ENCODE data around the gene EHMT1. TPM values are rescaled to one million over a fixed set of nuclear protein-coding genes. Genes with fewer than 3 reads are reported as not detected.

The EHMT1 gene
- total RNA-seq, 1 donor from 2014 or later = 96.5 TPM

DNA sequence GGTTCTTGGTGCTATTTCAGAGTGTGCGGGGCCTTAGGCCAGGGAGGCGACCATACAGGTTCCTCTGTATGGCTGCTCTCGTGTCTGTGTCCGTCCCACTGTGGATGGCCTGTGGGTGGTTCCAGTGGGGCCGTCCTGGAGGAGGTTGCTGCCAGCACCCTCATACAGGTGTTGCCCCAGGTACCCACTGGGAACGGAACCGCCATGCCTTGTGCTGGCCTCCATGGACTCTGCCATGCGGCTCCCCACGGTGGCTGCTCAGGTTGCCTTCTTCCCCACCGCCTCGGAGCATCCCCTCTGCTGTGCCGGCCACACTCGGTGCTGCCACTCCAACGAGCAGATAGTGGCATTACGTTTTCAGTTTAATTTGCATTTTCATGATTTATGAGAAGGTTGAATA is 129.5 kb downstream of the EHMT1 start:
- peaks cover 63% of the 10 kb centered on the region for H3K36me3 Mint-ChIP-seq (ENCODE audit: low read depth)

GRCh38 chr9:137748741-137749140 is 129.9 kb downstream of the EHMT1 start:
- peaks cover 2% of the 10 kb centered on the region for H3K9me3 Mint-ChIP-seq
- no peak overlapping the region for H3K4me3 Mint-ChIP-seq (ENCODE audit: low read depth)
- H3K4me1 Mint-ChIP-seq (ENCODE audit: low read depth) = peaks cover 6% of the 10 kb centered on the region
- no peaks in the 10 kb centered on the region for H3K27me3 Mint-ChIP-seq (ENCODE audit: low read depth)
- peaks cover 63% of the 10 kb centered on the region for H3K36me3 Mint-ChIP-seq (ENCODE audit: low read depth)
- intact Hi-C loops (cut with micrococcal nuclease) = no loop called here
- no peak overlapping the region for H3K27ac Mint-ChIP-seq
- DNase-seq (ENCODE audit: low spot score) = no peak

More for the DNA sequence above, 129.5 kb downstream of the EHMT1 start:
- intact Hi-C loops (cut with micrococcal nuclease) = no loop called here
- Mint-ChIP-seq H3K4me3 (ENCODE audit: low read depth) (no peak overlapping the region), H3K4me1 (ENCODE audit: low read depth) (peaks cover 6% of the 10 kb centered on the region), H3K9me3 (no peaks in the 10 kb centered on the region), H3K27ac (no peak overlapping the region), H3K27me3 (ENCODE audit: low read depth) (no peaks in the 10 kb centered on the region)
- DNase-seq (ENCODE audit: low spot score) = no peak

DNA sequence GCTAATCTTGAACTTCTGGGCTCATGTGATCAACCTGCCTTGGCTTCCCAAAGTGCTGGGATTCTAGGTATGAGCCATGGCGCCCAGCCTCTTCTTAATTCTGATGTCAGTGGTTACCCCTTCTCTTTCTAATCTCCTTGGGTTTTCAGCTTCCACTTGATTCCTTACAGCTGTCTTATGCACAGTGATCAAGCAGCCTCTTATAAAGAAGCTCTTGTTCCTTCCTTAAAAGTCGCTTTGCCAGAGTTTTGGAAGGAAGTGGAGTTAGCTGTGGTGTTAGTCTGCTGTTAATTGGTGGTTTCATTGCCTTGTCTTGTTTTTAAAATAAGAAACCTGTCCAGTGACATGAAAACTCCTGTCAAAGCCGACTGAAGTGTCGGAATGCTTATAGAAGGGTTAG is 130.7 kb downstream of the EHMT1 start:
- H3K27ac Mint-ChIP-seq = no peak overlapping the region

GRCh38 chr9:137750007-137750406 is 131.2 kb downstream of the EHMT1 start:
- DNase-seq (ENCODE audit: low spot score) = no peak
- Mint-ChIP-seq H3K4me3 (ENCODE audit: low read depth) (no peak overlapping the region), H3K4me1 (ENCODE audit: low read depth) (peaks cover 2% of the 10 kb centered on the region), H3K27ac (no peak overlapping the region), H3K36me3 (ENCODE audit: low read depth) (peaks cover 65% of the 10 kb centered on the region), H3K9me3 (peaks cover 7% of the 10 kb centered on the region), H3K27me3 (ENCODE audit: low read depth) (no peaks in the 10 kb centered on the region)
- intact Hi-C loops (cut with micrococcal nuclease) = no loop called here

More for the DNA sequence above, 130.7 kb downstream of the EHMT1 start:
- H3K27me3 Mint-ChIP-seq (ENCODE audit: low read depth) = no peaks in the 10 kb centered on the region
- H3K4me3 Mint-ChIP-seq (ENCODE audit: low read depth) = no peak overlapping the region
- peaks cover 7% of the 10 kb centered on the region for H3K9me3 Mint-ChIP-seq
- peaks cover 65% of the 10 kb centered on the region for H3K36me3 Mint-ChIP-seq (ENCODE audit: low read depth)
- H3K4me1 Mint-ChIP-seq (ENCODE audit: low read depth) = peaks cover 6% of the 10 kb centered on the region
- intact Hi-C loops (cut with micrococcal nuclease) = no loop called here
- DNase-seq (ENCODE audit: low spot score) = no peak

- peaks cover 12% of the 10 kb centered on the region for H3K9me3 Mint-ChIP-seq
- intact Hi-C loops (cut with micrococcal nuclease) = no loop called here
- no peak overlapping the region for H3K4me3 Mint-ChIP-seq (ENCODE audit: low read depth)
- H3K27ac Mint-ChIP-seq = no peak overlapping the region
- DNase-seq (ENCODE audit: low spot score) = no peak
- H3K36me3 Mint-ChIP-seq (ENCODE audit: low read depth) = peaks cover 67% of the 10 kb centered on the region
- peaks cover 2% of the 10 kb centered on the region for H3K4me1 Mint-ChIP-seq (ENCODE audit: low read depth)
- no peaks in the 10 kb centered on the region for H3K27me3 Mint-ChIP-seq (ENCODE audit: low read depth)
Observed at GRCh38 chr9:137750566-137750965, 131.8 kb downstream of the EHMT1 start.

DNA sequence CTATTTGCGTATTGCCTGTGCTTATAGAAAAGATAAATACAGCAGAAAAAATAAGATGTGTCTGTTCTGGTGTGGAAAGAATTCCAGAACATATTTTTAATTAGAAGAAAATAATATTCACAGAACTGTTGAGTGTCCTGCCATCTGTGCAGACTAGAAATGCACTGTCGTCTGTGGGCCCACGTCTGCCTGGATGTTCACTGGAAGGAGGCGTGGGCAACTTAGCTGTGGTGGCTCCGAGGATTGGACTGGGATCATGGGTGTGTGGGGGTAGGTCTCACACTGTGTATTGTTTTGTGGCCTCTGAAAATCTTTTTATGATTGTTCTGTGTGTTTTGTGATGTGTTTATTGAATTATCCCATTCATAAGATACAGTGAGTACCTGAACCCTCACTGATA is 132.8 kb downstream of the EHMT1 start:
- H3K27ac Mint-ChIP-seq = no peak overlapping the region
- no peaks in the 10 kb centered on the region for H3K27me3 Mint-ChIP-seq (ENCODE audit: low read depth)
- H3K36me3 Mint-ChIP-seq (ENCODE audit: low read depth) = peaks cover 75% of the 10 kb centered on the region
- intact Hi-C loops (cut with micrococcal nuclease) = no loop called here
- H3K4me1 Mint-ChIP-seq (ENCODE audit: low read depth) = peaks cover 6% of the 10 kb centered on the region
- no peak overlapping the region for H3K4me3 Mint-ChIP-seq (ENCODE audit: low read depth)
- DNase-seq (ENCODE audit: low spot score) = no peak
- peaks cover 20% of the 10 kb centered on the region for H3K9me3 Mint-ChIP-seq

DNA sequence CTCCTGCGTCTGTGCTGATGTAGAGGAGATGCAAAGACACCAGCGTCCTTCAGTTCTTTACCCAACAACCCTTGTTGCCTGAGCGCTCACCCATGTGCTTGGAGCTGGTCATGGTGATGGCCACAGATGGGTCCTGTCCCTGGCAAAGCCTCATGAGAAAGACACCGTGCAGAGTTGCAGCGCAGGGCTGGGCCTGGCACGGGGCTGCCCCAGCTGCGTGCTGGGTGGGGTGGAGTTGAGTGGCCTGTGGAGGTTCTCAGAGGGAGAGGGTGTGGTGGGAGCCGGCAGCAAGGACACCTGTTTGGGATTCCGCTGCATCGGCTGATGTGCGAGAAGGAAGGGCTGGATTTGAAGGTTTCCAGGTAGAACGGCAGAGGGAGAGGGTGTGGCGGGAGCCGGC is 133.6 kb downstream of the EHMT1 start:
- Mint-ChIP-seq H3K36me3 (ENCODE audit: low read depth) (peaks cover 79% of the 10 kb centered on the region), H3K4me1 (ENCODE audit: low read depth) (peaks cover 13% of the 10 kb centered on the region), H3K9me3 (peaks cover 20% of the 10 kb centered on the region), H3K27me3 (ENCODE audit: low read depth) (no peaks in the 10 kb centered on the region), H3K4me3 (ENCODE audit: low read depth) (no peak overlapping the region), H3K27ac (no peak overlapping the region)
- intact Hi-C loops (cut with micrococcal nuclease) = no loop called here
- DNase-seq (ENCODE audit: low spot score) = no peak

DNA sequence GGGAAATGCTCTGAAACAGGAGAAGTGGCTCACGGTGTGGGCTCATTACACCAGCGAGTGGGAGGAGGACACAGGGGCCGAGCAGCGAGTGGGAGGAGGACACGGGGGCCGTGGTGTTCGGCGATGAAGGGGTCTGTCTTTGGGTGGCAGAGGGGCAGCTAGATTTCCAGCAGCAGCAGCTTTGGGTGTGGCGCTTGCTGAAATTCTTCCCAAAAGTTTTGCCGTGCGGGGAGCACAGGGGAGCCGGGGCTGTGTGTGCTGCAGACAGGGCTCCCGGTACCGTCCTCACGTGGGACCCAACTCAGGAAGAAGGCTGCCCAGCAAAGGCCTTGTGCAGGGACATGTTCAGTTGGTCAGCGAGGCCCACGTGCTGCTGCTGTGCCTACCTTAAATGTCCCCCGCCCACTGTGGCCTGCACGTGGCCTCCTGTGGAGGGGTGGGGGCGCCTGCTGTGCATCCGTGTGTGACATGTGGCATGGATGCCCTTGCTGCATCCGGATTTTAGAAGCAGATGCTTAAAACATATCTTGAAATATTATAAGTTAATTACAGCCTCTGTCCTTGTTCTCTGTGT is 134.5 kb downstream of the EHMT1 start:
- Mint-ChIP-seq H3K36me3 (ENCODE audit: low read depth) (peaks cover 84% of the 10 kb centered on the region), H3K4me1 (ENCODE audit: low read depth) (peaks cover 19% of the 10 kb centered on the region), H3K27ac (no peak overlapping the region), H3K4me3 (ENCODE audit: low read depth) (no peak overlapping the region), H3K9me3 (peaks cover 20% of the 10 kb centered on the region), H3K27me3 (ENCODE audit: low read depth) (no peaks in the 10 kb centered on the region)
- no peak for DNase-seq (ENCODE audit: low spot score)
- intact Hi-C loops (cut with micrococcal nuclease) = no loop called here

DNA sequence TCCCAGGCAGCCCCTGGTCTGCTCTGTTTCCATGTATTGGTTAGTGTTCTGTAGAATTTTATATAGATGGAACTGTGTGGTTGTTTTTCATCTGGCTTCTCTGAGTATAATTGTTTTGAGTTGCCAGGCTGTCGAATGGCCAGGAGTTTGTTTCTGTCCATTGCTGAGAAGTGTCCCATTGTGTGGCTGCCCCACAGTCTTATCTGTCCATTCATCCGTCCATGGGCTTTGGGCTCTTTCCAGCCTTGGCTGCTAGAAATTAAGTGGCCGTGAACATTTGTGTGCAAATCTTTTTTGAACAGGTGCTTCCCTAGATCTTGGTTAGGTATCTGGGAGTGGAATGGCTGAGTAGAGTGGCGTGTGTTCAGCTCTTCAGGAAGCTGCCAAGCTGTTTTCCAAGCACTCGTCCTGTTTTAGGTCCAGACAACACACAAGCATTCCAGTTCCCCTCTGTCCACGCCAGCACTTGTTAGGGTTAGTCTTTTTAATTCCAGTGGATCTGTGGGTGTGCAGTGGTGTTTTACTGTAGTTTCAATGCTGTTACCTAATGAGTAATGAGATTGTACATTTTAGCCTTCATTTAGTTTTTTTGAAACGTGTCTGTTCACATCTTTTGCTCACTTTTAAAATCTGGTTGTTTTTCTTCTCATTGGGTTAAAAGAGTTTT is 136.6 kb downstream of the EHMT1 start:
- H3K4me1 Mint-ChIP-seq (ENCODE audit: low read depth) = peaks cover 16% of the 10 kb centered on the region
- peaks cover 96% of the 10 kb centered on the region for H3K36me3 Mint-ChIP-seq (ENCODE audit: low read depth)
- peaks cover 20% of the 10 kb centered on the region for H3K9me3 Mint-ChIP-seq
- no peak for DNase-seq (ENCODE audit: low spot score)
- H3K27ac Mint-ChIP-seq = no peak overlapping the region
- intact Hi-C loops (cut with micrococcal nuclease) = no loop called here
- H3K27me3 Mint-ChIP-seq (ENCODE audit: low read depth) = no peaks in the 10 kb centered on the region
- no peak overlapping the region for H3K4me3 Mint-ChIP-seq (ENCODE audit: low read depth)

DNA sequence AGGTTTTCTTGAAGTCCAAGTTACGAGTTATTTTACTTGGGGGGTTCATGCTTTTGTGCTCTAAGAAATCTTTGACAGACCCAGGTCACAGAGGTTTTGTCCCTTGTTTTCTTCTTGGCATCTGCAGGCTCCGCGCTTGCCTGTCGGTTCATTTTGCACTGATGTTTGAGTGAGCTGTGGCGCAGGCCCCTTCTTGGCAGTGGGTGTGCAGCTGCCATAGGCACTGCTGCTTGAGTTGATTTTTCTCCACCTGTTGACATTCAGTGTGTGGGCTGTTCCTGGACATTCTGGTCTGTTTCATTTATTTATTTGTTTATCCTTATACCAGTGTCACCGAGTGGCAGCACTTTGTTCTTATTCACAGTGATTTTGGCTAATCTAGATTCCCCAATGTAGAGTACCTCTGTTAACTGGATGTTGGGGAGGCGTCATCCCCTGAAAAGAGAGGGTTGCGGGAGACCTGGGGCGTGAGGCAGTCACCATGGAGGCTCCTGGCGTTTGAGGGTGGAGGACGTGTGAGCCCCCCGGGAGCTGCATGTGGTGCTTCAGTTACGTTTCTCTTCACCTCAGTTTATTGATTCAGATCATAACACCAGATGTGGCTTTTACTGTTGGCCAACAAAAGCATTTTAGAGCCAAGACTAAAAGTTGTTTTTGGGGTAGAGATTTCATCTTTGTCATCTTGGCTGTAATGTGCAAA is 137.4 kb downstream of the EHMT1 start:
- Mint-ChIP-seq H3K27me3 (ENCODE audit: low read depth) (no peaks in the 10 kb centered on the region), H3K9me3 (peaks cover 20% of the 10 kb centered on the region), H3K4me1 (ENCODE audit: low read depth) (peaks cover 20% of the 10 kb centered on the region), H3K36me3 (ENCODE audit: low read depth) (peaks cover 92% of the 10 kb centered on the region), H3K27ac (no peak overlapping the region), H3K4me3 (ENCODE audit: low read depth) (no peak overlapping the region)
- intact Hi-C loops (cut with micrococcal nuclease) = no loop called here
- DNase-seq (ENCODE audit: low spot score) = no peak

GRCh38 chr9:137757139-137757538 is 138.3 kb downstream of the EHMT1 start:
- Mint-ChIP-seq H3K9me3 (peaks cover 20% of the 10 kb centered on the region), H3K27me3 (ENCODE audit: low read depth) (no peaks in the 10 kb centered on the region), H3K36me3 (ENCODE audit: low read depth) (peaks cover 86% of the 10 kb centered on the region), H3K4me3 (ENCODE audit: low read depth) (no peak overlapping the region), H3K4me1 (ENCODE audit: low read depth) (peaks cover 22% of the 10 kb centered on the region), H3K27ac (no peak overlapping the region)
- no peak for DNase-seq (ENCODE audit: low spot score)
- intact Hi-C loops (cut with micrococcal nuclease) = no loop called here

DNA sequence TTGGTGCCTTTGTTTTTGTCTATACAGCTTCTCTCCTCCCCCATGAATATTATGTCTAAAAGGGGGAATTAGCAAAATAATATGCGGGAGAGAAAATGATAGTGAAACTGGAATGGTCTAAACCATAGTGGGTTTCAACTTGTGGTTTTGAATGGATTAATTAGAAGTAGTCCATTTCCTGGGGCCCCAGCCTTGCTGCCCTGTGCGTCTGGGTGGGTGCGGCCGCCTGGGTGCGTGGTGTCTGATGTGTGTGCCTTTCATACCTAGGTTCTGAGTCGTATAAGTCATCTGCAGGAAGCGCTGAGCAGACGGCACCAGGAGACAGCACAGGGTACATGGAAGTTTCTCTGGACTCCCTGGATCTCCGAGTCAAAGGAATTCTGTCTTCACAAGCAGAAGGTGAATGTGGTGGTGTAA is 138.8 kb downstream of the EHMT1 start:
- peaks cover 20% of the 10 kb centered on the region for H3K9me3 Mint-ChIP-seq
- peaks cover 22% of the 10 kb centered on the region for H3K4me1 Mint-ChIP-seq (ENCODE audit: low read depth)
- H3K4me3 Mint-ChIP-seq (ENCODE audit: low read depth) = no peak overlapping the region

DNA sequence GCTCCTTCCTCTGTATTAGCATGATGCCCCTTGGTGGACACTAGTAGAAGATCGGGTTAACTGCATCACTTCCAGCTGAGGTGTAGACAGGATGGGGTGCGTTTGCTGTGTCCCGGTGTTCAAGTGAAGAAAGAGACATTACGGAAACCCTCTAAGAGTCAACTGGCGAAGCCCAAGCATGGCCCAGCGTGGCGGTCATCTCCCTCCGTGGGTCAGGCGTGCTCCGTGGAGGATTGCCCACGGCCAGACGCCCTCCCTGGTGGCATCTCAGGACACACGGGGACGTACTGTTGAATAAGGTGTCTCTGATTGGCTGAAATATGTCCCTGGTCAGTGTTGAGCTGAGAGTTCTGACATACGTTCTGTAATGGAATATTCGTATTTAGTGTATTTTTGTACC is 139.3 kb downstream of the EHMT1 start:
- H3K27ac Mint-ChIP-seq = peak overlapping the region; percentile 65
- H3K27me3 Mint-ChIP-seq (ENCODE audit: low read depth) = no peaks in the 10 kb centered on the region
- no peak overlapping the region for H3K4me3 Mint-ChIP-seq (ENCODE audit: low read depth)
- peaks cover 22% of the 10 kb centered on the region for H3K4me1 Mint-ChIP-seq (ENCODE audit: low read depth)
- DNase-seq (ENCODE audit: low spot score) = no peak
- peaks cover 20% of the 10 kb centered on the region for H3K9me3 Mint-ChIP-seq
- H3K36me3 Mint-ChIP-seq (ENCODE audit: low read depth) = peaks cover 86% of the 10 kb centered on the region
- intact Hi-C loops (cut with micrococcal nuclease) = no loop called here

More for the DNA sequence above, 138.8 kb downstream of the EHMT1 start:
- no peak for DNase-seq (ENCODE audit: low spot score)
- peaks cover 86% of the 10 kb centered on the region for H3K36me3 Mint-ChIP-seq (ENCODE audit: low read depth)
- no peaks in the 10 kb centered on the region for H3K27me3 Mint-ChIP-seq (ENCODE audit: low read depth)
- intact Hi-C loops (cut with micrococcal nuclease) = no loop called here
- peak overlapping the region; percentile 65 for H3K27ac Mint-ChIP-seq

Measured in activated T-helper 2 cell treated with anti-CD3 and anti-CD28 coated beads, Interferon-gamma antibody, Interleukin-2, Interleukin-4, amounts not matched to agents 10 μg/mL and 5 μg/mL and 100 μg/mL, durations not matched to agents 14 hours and 24 hours and 36 hours (primary cell).